Kidney (tissue), 14 donors: Measurements from ENCODE around the gene PTPRT. TPM values are rescaled to one million over a fixed set of nuclear protein-coding genes. Genes with fewer than 3 reads are reported as not detected.

Experiments used
- DNase-seq, 5 donors: peaks; one replicate each; pipeline ENCODE4 v3.0.0-alpha.2; 2013 to 2020
- FAIRE-seq: peaks from 2 replicates; lab custom pipeline; 2012; peaks lifted over from hg19 to GRCh38; lab: Jason Lieb, UNC
- H3K27ac ChIP-seq, 2 donors: one replicate each; pipeline ENCODE4 v1.7.0; 2013; ENCODE audit warnings: low read depth in 2 of 2, low read length in 2 of 2, inconsistent platforms in 1 of 2
- H3K27me3 ChIP-seq: one replicate; pipeline ENCODE4 v1.7.1; 2013; ENCODE audit warnings: low read length, inconsistent platforms; ENCODE audit not compliant: control insufficient read depth, insufficient read depth
- H3K36me3 ChIP-seq, 3 donors: one replicate each; pipeline versions ENCODE4 v1.7.0 to v1.7.1; 2013; ENCODE audit warnings: low read length in 3 of 3, control low read depth in 1 of 3, inconsistent platforms in 1 of 3; ENCODE audit not compliant: insufficient read depth in 3 of 3, control insufficient read depth in 2 of 3
- H3K4me1 ChIP-seq, 3 donors: one replicate each; pipeline versions ENCODE4 v1.7.0 to v1.7.1; 2013; ENCODE audit warnings: low read length in 3 of 3, inconsistent platforms in 1 of 3, low read depth in 1 of 3; ENCODE audit not compliant: control insufficient read depth in 2 of 3, insufficient read depth in 2 of 3
- H3K4me3 ChIP-seq, 3 donors: one replicate each; pipeline versions ENCODE4 v1.7.0 to v1.8.1; 2013; ENCODE audit warnings: low read length in 3 of 3, control low read depth in 1 of 3, inconsistent platforms in 1 of 3
- H3K9ac ChIP-seq, 3 donors: one replicate each; pipeline versions ENCODE4 v1.7.0 to v1.7.1; 2013; ENCODE audit warnings: low read length in 3 of 3, control low read depth in 1 of 3, inconsistent platforms in 1 of 3
- H3K9me3 ChIP-seq, 3 donors: one replicate each; pipeline versions ENCODE4 v1.7.0 to v1.7.1; 2013; ENCODE audit warnings: low read length in 3 of 3, control low read depth in 1 of 3, inconsistent platforms in 1 of 3; ENCODE audit not compliant: control insufficient read depth in 2 of 3, insufficient read depth in 1 of 3
- CTCF ChIP-seq: IDR thresholded peaks from 3 replicates; pipeline ENCODE4 v1.5.1; 2012; ENCODE audit warnings: mild to moderate bottlenecking, moderate library complexity, borderline replicate concordance; ENCODE audit not compliant: insufficient read depth; ENCODE audit errors: extremely low read depth
- intact Hi-C: fragments of 100-400 bp; cut with DNase I; formaldehyde crosslinking; loops from one replicate; pipeline ENCODE4 v1.11.1; 2022
- polyA plus RNA-seq: library from polyadenylated mRNA; stranded (reverse); fragments of 350-450 nt; fragmentation: Illumina TruSeq; extraction: RNeasy Lipid Tissue Mini Kit (QIAGEN cat#74804); gene quantifications from one replicate; pipeline ENCODE4 v1.2.3, GENCODE V29; 2014; ENCODE audit warnings: low read depth, low replicate concordance; ENCODE audit not compliant: insufficient read depth
- total RNA-seq: library from RNA; stranded (reverse); fragmentation: NEBNext Ultra II Directional; extraction: Animal tissue kit (Norgen Biotek cat#: 25700); gene quantifications from one replicate; pipeline ENCODE4 v1.2.1, GENCODE V29; 2021
- donor health status: control.
- donor health status: control.
- donor health status: control.
- donor health status: control.
- donor health status: control.
- donor health status: DM: yes; HTN: yes; CAD: no.
- donor health status: Normal renal cell carcinoma (clear cell type).

The PTPRT gene
- total and polyA plus RNA-seq, 2 donors from 2014 or later: 0.60 TPM; not detected in 1

GRCh38 chr20:42613076-42613475 is 576.6 kb downstream of the PTPRT start:
- DNase-seq: no peak
- intact Hi-C loops: no loop called here
- no peak overlapping the region for H3K27ac ChIP-seq
- H3K4me1 ChIP-seq: no peaks in the 10 kb centered on the region
- H3K4me3 ChIP-seq: no peak overlapping the region
- FAIRE-seq: no peak
- TF ChIP-seq CTCF: no peak
- H3K9ac ChIP-seq: no peak overlapping the region
- H3K27me3 ChIP-seq: no peaks in the 10 kb centered on the region
- peaks cover 0 to 2% (median 0%) of the 10 kb centered on the region in 3 donors for H3K9me3 ChIP-seq
- H3K36me3 ChIP-seq: no peaks in the 10 kb centered on the region

GRCh38 chr20:42611889-42612837 is 577.5 kb downstream of the PTPRT start:
- intact Hi-C loops: no loop called here
- FAIRE-seq: no peak

GRCh38 chr20:42611423-42611822 is 578.3 kb downstream of the PTPRT start:
- no peak for FAIRE-seq
- TF ChIP-seq CTCF: no peak
- H3K4me1 ChIP-seq: no peaks in the 10 kb centered on the region

More at GRCh38 chr20:42611889-42612837, 577.5 kb downstream of the PTPRT start:
- peaks cover 0 to 2% (median 0%) of the 10 kb centered on the region in 3 donors for H3K9me3 ChIP-seq
- H3K4me1 ChIP-seq: no peaks in the 10 kb centered on the region
- no peak for TF ChIP-seq CTCF
- H3K27me3 ChIP-seq: no peaks in the 10 kb centered on the region
- no peak overlapping the region for H3K27ac ChIP-seq
- H3K4me3 ChIP-seq: no peak overlapping the region
- no peak for DNase-seq
- H3K36me3 ChIP-seq: no peaks in the 10 kb centered on the region
- no peak overlapping the region for H3K9ac ChIP-seq

More at GRCh38 chr20:42611423-42611822, 578.3 kb downstream of the PTPRT start:
- H3K27ac ChIP-seq: no peak overlapping the region
- no peak for DNase-seq
- H3K9ac ChIP-seq: no peak overlapping the region
- H3K9me3 ChIP-seq: peaks cover 0 to 2% (median 0%) of the 10 kb centered on the region in 3 donors
- H3K36me3 ChIP-seq: no peaks in the 10 kb centered on the region
- intact Hi-C loops: no loop called here
- H3K4me3 ChIP-seq: no peak overlapping the region
- no peaks in the 10 kb centered on the region for H3K27me3 ChIP-seq
